Uterine smooth muscle cell (primary cell): ENCODE data around the gene TMOD4. TPM values are rescaled to one million over a fixed set of nuclear protein-coding genes. Genes with fewer than 3 reads are reported as not detected.

ENCODE experiments used
- total RNA-seq: library from RNA; depleted of rRNA; stranded (reverse); fragments of >200 nt; gene quantifications from 2 replicates; pipeline ENCODE4 v1.2.3, GENCODE V29; 2014

Gene TMOD4
- 0.22 TPM in 1 of 2 replicates, not detected in the other for total RNA-seq

DNA sequence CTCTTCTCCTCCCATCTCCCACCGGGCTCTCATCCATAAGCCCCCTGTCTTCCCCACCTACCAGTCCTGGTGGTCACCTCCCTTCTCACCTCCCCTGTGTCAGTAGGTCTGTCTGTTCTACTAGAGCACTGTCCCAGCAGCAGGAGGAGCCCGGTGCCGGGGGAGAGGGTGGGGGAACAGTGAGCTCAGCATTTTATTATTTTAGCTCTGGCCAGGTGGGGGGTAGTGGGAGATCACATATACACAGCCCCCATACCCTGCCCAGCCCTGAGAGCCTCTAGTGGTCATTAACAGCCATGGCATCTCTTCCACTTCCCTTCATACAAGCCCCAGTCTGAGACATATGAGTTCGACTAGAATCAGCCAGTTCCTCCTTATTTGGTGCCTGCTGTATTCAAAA is at the start of gene TMOD4:
TMOD4 (minus strand) TSS at position 119 of the 400 bp plus-strand sequence. CDS start 1,106 bp downstream, outside the sequence.

DNA sequence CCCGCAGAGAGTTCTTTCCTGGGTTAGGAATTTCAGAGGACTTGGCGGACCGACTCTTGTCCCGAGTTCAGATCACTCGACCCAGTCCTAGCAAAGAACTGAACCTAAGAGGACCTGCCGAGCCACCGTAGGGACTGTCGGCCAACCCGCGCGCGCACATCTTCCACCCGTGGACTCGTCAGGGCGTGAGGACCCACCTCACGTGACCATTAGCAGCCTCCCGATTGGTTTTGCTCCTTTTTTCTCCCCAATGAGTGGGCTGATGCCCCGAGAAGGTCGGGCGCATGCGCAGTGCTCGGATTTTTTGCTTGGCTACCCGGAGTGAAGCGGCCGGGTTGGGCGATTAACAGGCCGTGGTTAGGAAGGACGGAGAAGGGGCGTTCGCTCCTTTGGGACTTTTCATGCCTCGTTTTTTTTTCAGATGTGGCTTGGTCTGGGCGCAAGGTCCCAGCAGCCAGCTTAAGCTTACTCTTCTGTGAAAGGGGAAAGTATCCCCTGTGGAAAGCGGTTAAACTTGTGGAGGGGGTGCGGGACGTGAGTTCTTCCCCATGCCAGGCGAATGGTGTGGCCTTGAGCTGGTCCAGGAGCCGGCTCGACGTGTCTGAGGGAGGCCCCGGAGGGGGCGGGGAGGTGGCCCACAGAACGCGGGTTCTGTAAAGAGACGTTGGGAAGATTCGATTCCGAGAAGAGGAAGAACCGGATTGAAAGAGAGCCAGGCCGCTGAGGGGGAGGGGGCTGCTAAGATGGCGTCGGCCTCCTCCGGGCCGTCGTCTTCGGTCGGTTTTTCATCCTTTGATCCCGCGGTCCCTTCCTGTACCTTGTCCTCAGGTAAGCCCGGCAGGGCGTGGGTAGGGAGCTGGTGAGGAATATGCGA is 22.7 kb upstream of the TMOD4 start, which contains the start of gene PIP5K1A:
PIP5K1A (plus strand) TSS at position 299 of the 874 bp plus-strand sequence; CDS start at position 744, 445 bp downstream.

DNA sequence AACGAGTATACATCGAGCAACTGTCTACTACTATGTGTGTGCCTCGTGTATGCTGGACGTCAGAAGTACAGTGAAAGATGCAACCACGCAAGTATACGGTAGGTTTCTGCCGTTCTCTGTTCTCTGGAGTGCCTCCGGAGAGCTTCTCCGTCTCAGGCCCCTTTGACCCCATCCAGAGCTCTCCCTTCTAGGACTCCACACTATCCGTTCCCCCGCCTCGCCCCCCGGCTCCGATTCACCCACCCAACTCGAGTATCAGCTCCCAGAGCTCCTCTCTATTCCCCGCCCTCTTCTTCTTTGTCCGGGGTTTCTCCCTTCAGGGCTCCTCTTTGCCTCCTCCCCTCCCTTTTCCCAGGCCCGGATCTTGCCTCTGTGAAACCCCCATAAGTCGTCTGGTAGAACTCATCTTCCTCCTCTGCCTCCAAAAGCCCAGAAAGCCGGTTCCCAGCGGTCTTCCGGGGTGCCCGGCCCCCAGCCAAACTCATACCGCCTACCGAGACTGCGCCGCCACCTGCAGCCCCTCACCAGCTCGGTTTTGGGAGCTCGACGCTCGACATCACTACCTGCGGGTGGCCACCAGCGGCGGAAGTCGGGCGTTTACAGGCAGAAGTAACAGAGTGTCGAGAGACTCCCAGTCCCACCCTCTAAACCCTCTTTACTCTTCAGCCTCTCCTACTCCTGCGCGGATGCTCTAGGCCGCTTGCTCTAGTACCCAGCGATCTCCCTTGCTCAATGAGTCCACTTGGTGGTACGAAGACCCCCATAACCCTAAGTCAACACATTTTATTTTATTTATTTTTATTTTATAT is 14.1 kb upstream of the TMOD4 start, which contains the start of gene VPS72:
VPS72 (minus strand) TSS at position 561 of the 809 bp plus-strand sequence; CDS start at position 485, 76 bp downstream.

DNA sequence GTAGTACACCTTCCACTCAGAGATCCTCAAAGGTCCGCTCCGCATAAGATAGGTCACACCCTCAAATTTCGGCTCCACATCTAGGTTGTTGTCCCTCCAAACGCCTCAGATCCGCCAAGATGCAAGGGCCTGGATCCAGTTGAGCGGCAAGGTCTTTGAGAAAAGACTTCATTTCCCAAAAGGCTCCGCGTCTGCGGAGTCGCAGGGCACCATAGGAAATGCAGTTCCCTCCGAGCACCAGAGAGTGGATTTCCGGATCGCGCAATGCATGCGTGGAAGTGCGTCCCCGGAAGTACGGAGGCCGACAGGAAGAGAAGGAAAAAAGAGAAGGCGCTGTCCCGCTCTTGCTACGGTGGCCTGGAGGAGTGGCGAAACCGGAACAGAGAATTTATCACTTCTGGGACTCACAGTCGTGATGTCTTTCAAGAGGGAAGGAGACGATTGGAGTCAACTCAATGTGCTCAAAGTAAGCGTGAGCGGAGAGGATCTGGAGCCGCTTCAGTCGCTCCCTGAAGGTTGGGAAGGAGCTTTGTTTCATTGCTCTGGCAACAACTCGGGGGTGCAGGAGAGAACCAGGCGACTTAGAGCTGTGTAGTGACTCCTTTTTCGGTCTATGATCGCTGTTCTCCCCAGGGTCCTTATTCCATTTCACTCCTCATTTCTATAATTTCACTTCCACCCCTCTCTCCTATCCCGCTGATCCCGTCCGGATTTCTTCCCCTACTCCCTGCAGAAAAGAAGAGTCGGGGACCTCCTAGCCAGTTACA is 9.9 kb downstream of the TMOD4 start, which contains the start of the genes LYSMD1 and SCNM1:
LYSMD1 (minus strand) TSS at position 165 of the 767 bp plus-strand sequence. CDS start 644 bp downstream, outside the sequence.
SCNM1 (plus strand) TSS at position 407 of the 767 bp plus-strand sequence; CDS start at position 416, 9 bp downstream.

DNA sequence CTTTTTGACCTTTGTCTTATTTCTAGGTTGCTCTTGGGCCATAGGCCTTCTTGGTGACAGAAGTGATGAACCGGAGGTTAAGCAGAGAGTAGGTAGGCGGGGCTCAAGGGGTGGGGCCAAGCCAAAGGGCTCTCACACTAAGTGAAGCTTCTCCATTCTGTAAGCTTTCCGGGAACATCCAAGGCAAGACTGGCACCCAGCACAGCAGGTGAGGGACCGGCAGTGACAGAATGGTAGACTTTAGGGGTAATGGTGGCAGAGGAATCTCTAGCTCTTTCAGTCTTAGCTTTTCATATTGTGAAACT is 19.3 kb downstream of the TMOD4 start, which contains the start of gene TNFAIP8L2:
TNFAIP8L2 (plus strand) TSS at position 135 of the 305 bp plus-strand sequence. CDS start 2,049 bp downstream, outside the sequence.

DNA sequence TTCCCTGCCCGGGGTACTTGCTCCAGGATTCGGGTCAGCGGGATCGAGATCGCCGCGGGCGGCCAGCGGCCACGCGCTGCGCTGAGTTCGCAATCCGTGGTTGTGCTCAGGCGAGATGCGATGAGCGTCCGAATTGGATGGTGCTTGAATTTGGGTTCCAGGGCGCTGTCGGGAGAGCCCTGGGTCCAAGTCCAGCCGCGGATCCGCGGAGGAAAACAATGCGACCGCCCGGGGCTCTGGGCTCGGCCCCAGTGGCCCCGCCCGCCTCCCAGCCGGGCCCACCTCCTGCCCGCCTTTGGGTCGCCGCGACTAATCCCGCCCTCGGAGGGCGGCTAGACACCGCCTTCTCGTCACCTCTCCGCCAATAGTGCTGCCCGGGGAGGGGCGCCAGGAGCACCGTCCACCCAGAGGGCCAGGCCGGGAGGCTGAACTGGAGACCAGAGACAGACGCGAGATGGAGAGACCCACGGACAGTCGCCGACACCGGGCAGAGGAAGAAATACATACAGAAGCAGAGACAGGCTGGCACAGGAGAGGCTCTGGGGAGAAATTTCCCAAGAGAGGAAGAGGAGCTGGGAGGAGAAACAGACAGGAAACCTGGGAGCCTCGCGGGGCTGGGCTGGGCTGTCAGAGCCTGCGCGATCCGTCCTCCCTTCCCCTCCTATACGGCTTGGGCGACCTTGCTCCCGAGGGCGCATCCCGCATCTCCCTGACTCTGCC is 29.2 kb downstream of the TMOD4 start, which contains the start of gene SEMA6C:
SEMA6C (minus strand) TSS at position 220 of the 720 bp plus-strand sequence. CDS start 4,010 bp downstream, outside the sequence.

Other genes starting within 250 kb of the TMOD4 start
- 31.2 and 35.1 TPM in 2 replicates for gene SETDB1, start 249.6 kb downstream of the TMOD4 start, total RNA-seq
- gene CERS2, start 201.1 kb downstream of the TMOD4 start, total RNA-seq: 78.4 and 110 TPM in 2 replicates
- gene ANXA9, start 193.7 kb downstream of the TMOD4 start, total RNA-seq: 1.1 and 1.3 TPM in 2 replicates
- gene MINDY1, start 169.1 kb downstream of the TMOD4 start, total RNA-seq: 5.7 and 6.0 TPM in 2 replicates
- gene PRUNE1, start 167.5 kb downstream of the TMOD4 start, total RNA-seq: 4.0 and 4.6 TPM in 2 replicates
- gene BNIPL, start 139.4 kb downstream of the TMOD4 start, total RNA-seq: 0.11 and 1.00 TPM in 2 replicates
- 1.4 and 1.7 TPM in 2 replicates for gene C1orf56, start 128.2 kb downstream of the TMOD4 start, total RNA-seq
- gene CDC42SE1, start 116.4 kb downstream of the TMOD4 start, total RNA-seq: 41.1 and 44.4 TPM in 2 replicates
- gene MLLT11, start 115.6 kb downstream of the TMOD4 start, total RNA-seq: 5.0 and 6.9 TPM in 2 replicates
- gene GABPB2, start 105.2 kb downstream of the TMOD4 start, total RNA-seq: 15.6 and 18.4 TPM in 2 replicates
- gene SEMA6C, start 29.4 kb downstream of the TMOD4 start, total RNA-seq: 0.66 and 0.75 TPM in 2 replicates
- not detected in 2 replicates for gene TNFAIP8L2, start 19.3 kb downstream of the TMOD4 start, total RNA-seq
- 5.6 and 6.7 TPM in 2 replicates for gene LYSMD1, start 10.1 kb downstream of the TMOD4 start, total RNA-seq
- 18.4 and 23.9 TPM in 2 replicates for gene SCNM1, start 9.8 kb downstream of the TMOD4 start, total RNA-seq
- 50.7 and 54.9 TPM in 2 replicates for gene VPS72, start 14.2 kb upstream of the TMOD4 start, total RNA-seq
- 66.1 and 76.1 TPM in 2 replicates for gene PIP5K1A, start 22.6 kb upstream of the TMOD4 start, total RNA-seq
- gene PSMD4, start 78.8 kb upstream of the TMOD4 start, total RNA-seq: 243 and 344 TPM in 2 replicates
- gene ZNF687, start 106.3 kb upstream of the TMOD4 start, total RNA-seq: 12.5 and 12.6 TPM in 2 replicates
- 47.9 and 74.1 TPM in 2 replicates for gene PI4KB, start 151.4 kb upstream of the TMOD4 start, total RNA-seq
- gene RFX5, start 171.3 kb upstream of the TMOD4 start, total RNA-seq: 29.6 and 32.4 TPM in 2 replicates
- 22.2 and 25.0 TPM in 2 replicates for gene SELENBP1, start 196.7 kb upstream of the TMOD4 start, total RNA-seq
- 352 and 425 TPM in 2 replicates for gene PSMB4, start 223.6 kb upstream of the TMOD4 start, total RNA-seq